Chondrocyte (in vitro differentiated cells): ENCODE data around the gene AGR3. TPM values are rescaled to one million over a fixed set of nuclear protein-coding genes. Genes with fewer than 3 reads are reported as not detected.

ENCODE experiments used
- DNase-seq: peaks from one replicate; pipeline ENCODE4 v3.0.0; 2021; ENCODE audit warnings: mixed read lengths, low spot score
- H3K27ac Mint-ChIP-seq: one replicate; pipeline ENCODE4 v1.8.0; 2021; ENCODE audit warnings: mild to moderate bottlenecking, moderate library complexity, mixed read lengths; ENCODE audit not compliant: unreplicated experiment
- H3K27me3 Mint-ChIP-seq: 2 replicates; pipeline ENCODE4 v1.8.0; 2021; ENCODE audit warnings: low read depth, mixed read lengths
- H3K36me3 Mint-ChIP-seq: 2 replicates; pipeline ENCODE4 v1.8.0; 2021; ENCODE audit warnings: low read depth, mixed read lengths
- H3K4me1 Mint-ChIP-seq: 2 replicates; pipeline ENCODE4 v1.8.0; 2021; ENCODE audit warnings: low read depth, mild to moderate bottlenecking, mixed read lengths
- H3K4me3 Mint-ChIP-seq: one replicate; pipeline ENCODE4 v1.8.0; 2021; ENCODE audit warnings: mild to moderate bottlenecking, moderate library complexity, mixed read lengths; ENCODE audit not compliant: unreplicated experiment
- H3K9me3 Mint-ChIP-seq: 2 replicates; pipeline ENCODE4 v1.8.0; 2021; ENCODE audit warnings: low read depth, mixed read lengths
- CTCF ChIP-seq: fragments of 200-600 bp; sonication (generic); IDR thresholded peaks from 2 replicates; pipeline ENCODE4 v1.5.0; 2021; ENCODE audit warnings: antibody characterized with exemption, mild to moderate bottlenecking, moderate library complexity
- total RNA-seq: library from RNA; stranded (reverse); gene quantifications from 3 replicates; pipeline ENCODE4 v1.2.1, GENCODE V29; 2021

AGR3 gene
- total RNA-seq, 1 donor from 2014 or later, result not detected

DNA sequence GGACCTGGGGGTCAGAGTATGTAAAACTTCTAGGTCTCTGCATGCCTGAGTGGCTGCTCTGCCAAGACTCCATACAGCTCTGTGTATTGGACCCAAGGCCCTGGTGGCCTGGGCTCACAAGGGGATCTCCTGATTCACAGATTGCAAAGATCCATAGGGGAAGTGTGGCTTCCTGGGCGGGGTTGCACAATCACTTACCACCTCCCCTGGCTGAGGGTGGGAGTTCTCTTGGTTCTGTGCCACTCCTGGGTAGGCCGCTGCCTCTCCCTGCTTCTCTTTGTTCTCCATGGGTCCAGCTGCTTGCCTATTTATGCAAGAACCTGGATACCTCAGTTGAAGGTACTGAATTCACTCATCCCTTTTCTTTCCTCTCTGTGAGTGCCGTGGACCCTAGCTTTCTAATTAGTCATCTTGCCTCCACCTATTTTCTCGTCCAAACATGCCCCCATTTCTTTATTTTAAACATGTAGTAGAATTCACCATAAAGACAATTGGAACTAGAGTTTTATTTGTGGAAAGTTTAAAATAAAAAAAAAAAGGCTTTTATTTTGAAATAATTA is 18.5 kb upstream of the AGR3 start:
- Mint-ChIP-seq H3K4me3 (no peak overlapping the region), H3K27me3 (no peaks in the 10 kb centered on the region), H3K9me3 (peaks cover 6% of the 10 kb centered on the region), H3K27ac (no peak overlapping the region), H3K4me1 (peaks cover 15% of the 10 kb centered on the region), H3K36me3 (peaks cover 5% of the 10 kb centered on the region)
- no peak for DNase-seq
- TF ChIP-seq CTCF, result no peak

DNA sequence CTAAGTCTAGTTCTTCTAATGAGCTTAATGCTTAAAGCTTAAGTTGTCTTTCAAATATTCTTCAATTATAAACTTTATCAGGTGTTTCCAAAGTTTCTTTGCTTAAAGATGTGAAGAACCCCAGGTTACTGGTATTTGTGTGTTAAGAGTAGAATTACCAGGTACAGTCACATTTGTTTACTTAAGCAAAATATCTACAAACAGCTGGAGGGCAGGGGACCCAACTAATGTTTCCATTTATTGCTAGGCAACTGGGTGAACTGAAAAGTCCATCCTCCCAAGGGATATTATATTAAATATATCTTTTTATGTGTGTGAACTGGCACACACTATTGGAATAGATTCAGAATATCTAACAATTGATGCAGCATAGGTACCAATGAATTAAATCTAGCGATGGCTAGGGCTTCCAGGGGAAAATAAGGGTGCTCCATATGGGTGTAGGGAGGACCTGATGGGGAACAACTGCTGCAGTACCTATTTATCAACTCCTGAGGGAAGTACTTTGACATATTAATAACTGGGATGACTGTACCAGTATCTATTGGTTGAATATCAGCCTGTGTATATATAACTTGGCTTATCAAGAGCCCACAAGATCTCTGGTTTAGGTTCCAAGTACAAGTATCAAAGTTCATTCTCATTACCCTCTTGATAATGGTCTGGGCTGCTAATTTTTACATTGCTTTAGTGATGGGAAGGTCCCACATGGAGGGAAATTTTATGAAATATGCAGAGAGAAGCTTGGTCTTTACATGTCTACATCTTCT is 10.3 kb upstream of the AGR3 start:
- Mint-ChIP-seq H3K36me3 (no peaks in the 10 kb centered on the region), H3K4me1 (peaks cover 4% of the 10 kb centered on the region), H3K27ac (no peak overlapping the region), H3K27me3 (no peaks in the 10 kb centered on the region), H3K9me3 (no peaks in the 10 kb centered on the region), H3K4me3 (no peak overlapping the region)
- no peak for DNase-seq
- TF ChIP-seq CTCF, result no peak

DNA sequence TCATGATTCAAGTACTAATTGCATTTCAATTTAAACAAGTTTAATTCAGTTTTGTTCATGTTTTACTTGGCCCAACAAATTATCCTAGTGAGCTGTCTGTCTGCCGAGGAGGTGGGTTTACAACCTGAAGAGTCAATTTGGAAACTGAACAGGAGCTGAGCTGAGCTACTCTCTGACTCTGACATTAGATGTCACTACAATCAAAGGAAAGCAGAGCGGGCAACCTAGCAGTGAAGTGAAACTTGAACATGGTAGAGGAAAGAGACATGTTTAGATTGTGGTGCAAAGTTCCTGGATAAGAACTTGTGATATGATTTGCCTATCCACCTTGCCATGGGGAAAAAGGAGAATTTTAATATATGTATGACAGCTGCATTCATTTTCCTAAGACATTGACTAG is 9.6 kb upstream of the AGR3 start:
- Mint-ChIP-seq H3K4me1 (peaks cover 4% of the 10 kb centered on the region), H3K36me3 (no peaks in the 10 kb centered on the region), H3K27ac (no peak overlapping the region), H3K4me3 (no peak overlapping the region), H3K27me3 (no peaks in the 10 kb centered on the region), H3K9me3 (no peaks in the 10 kb centered on the region)
- TF ChIP-seq CTCF, result peak; percentile 90
- no peak for DNase-seq

GRCh38 chr7:16889851-16890415 is 8.2 kb upstream of the AGR3 start:
- DNase-seq, result no peak
- no peak for TF ChIP-seq CTCF
- no peaks in the 10 kb centered on the region for H3K36me3 Mint-ChIP-seq
- no peak overlapping the region for H3K27ac Mint-ChIP-seq
- no peaks in the 10 kb centered on the region for H3K27me3 Mint-ChIP-seq
- H3K4me1 Mint-ChIP-seq, result peaks cover 4% of the 10 kb centered on the region
- H3K9me3 Mint-ChIP-seq, result no peaks in the 10 kb centered on the region
- no peak overlapping the region for H3K4me3 Mint-ChIP-seq

DNA sequence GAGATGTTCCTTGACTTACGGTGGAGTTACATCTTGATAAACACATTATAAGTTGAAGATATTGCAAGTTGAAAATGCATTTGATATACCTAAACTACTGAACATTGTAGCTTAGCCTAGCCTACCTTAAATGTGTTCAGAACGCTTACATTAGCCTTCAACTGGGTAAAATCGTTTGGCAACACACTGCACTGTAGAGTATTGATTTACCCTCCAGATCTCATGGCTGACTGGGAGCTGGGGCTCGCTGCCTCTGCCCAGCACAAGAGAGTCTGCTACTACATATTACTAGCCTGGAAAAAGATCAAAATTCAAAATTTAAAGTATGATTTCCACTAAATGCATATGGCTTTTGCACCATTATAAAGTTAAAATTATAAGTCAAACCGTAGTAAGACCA is 7.5 kb upstream of the AGR3 start:
- Mint-ChIP-seq H3K4me3 (no peak overlapping the region), H3K27ac (no peak overlapping the region), H3K27me3 (no peaks in the 10 kb centered on the region), H3K9me3 (no peaks in the 10 kb centered on the region), H3K36me3 (no peaks in the 10 kb centered on the region), H3K4me1 (peaks cover 4% of the 10 kb centered on the region)
- TF ChIP-seq CTCF, result no peak
- DNase-seq, result no peak
